H1 (cell line): ENCODE results near the gene TMSB15B. TPM values are rescaled to one million over a fixed set of nuclear protein-coding genes. Genes with fewer than 3 reads are reported as not detected.
A peak's percentile ranks its signal among the peaks of the same experiment; 100 is the strongest.

Experiments used
- CTCF ChIA-PET: fragments of 300-600 bp; sonication (Branson Sonifier 250); formaldehyde crosslinking; loops from one replicate; lab custom pipeline; 2021; ENCODE audit not compliant: partially characterized antibody; lab: Charles Lee
- POLR2A ChIA-PET: fragments of 300-600 bp; sonication (Branson Sonifier 250); formaldehyde crosslinking; loops from one replicate; lab custom pipeline; 2021; ENCODE audit warnings: inconsistent platforms; ENCODE audit not compliant: partially characterized antibody; lab: Charles Lee
- DNase-seq, 2 experiments: peaks; one replicate each; pipeline versions ENCODE4 v3.0.0 to v3.0.0-alpha.2; 2010 to 2022; ENCODE audit warnings: low spot score in 2 of 2, low read depth in 1 of 2, mixed read lengths in 1 of 2
- FAIRE-seq: peaks from 2 replicates; lab custom pipeline; 2011; peaks lifted over from hg19 to GRCh38; lab: Jason Lieb, UNC
- H2AFZ ChIP-seq: 2 replicates; pipeline ENCODE4 v1.8.1; 2012; ENCODE audit warnings: low read length, inconsistent platforms
- H2AK5ac ChIP-seq: 2 replicates; pipeline ENCODE4 v1.6.1; 2013; ENCODE audit warnings: low read depth, low read length
- H2BK120ac ChIP-seq: replicated peaks from 2 replicates; pipeline ENCODE3; 2013; ENCODE audit warnings: low read depth, low read length, inconsistent platforms
- H2BK12ac ChIP-seq: 2 replicates; pipeline ENCODE4 v1.6.1; 2013; ENCODE audit warnings: low read depth, low read length
- H2BK15ac ChIP-seq: 2 replicates; pipeline ENCODE4 v1.6.1; 2013; ENCODE audit warnings: low read length
- H2BK20ac ChIP-seq: 2 replicates; pipeline ENCODE4 v1.6.1; 2013; ENCODE audit warnings: low read length
- H2BK5ac ChIP-seq: 2 replicates; pipeline ENCODE4 v1.6.1; 2013; ENCODE audit warnings: low read depth, low read length
- H3K14ac ChIP-seq: 2 replicates; pipeline ENCODE4 v1.6.1; 2013; ENCODE audit warnings: inconsistent platforms; ENCODE audit not compliant: insufficient read length
- H3K18ac ChIP-seq: 2 replicates; pipeline ENCODE4 v1.6.1; 2013; ENCODE audit warnings: low read length; ENCODE audit errors: extremely low read depth
- H3K23ac ChIP-seq: 2 replicates; pipeline ENCODE4 v1.6.1; 2013; ENCODE audit warnings: inconsistent platforms; ENCODE audit not compliant: insufficient read length
- H3K23me2 ChIP-seq: 2 replicates; pipeline ENCODE4 v1.6.1; 2013; ENCODE audit warnings: low read depth, low read length
- H3K27ac ChIP-seq: 2 replicates; pipeline ENCODE4 v1.6.1; 2011; ENCODE audit warnings: low read depth, low read length, inconsistent platforms
- H3K27me3 ChIP-seq, 4 experiments: replicated peaks in 1 of 4; 1 replicate in 1 of 4; 2 replicates in 3 of 4; pipeline versions ENCODE4 v1.6.1 to v1.8.1; 2011 to 2013; ENCODE audit warnings: low read length in 3 of 4, mild to moderate bottlenecking in 3 of 4, inconsistent platforms in 2 of 4, mixed read lengths in 2 of 4, moderate library complexity in 1 of 4; ENCODE audit not compliant: control insufficient read depth in 3 of 4, insufficient read depth in 3 of 4; ENCODE audit errors: extremely low read depth in 1 of 4
- H3K36me3 ChIP-seq, 4 experiments: 2 replicates each; pipeline versions ENCODE4 v1.6.1 to v1.8.1; 2011 to 2013; ENCODE audit warnings: mild to moderate bottlenecking in 4 of 4, low read length in 3 of 4, moderate library complexity in 2 of 4, control low read depth in 1 of 4, inconsistent platforms in 1 of 4; ENCODE audit not compliant: insufficient read depth in 4 of 4, control insufficient read depth in 2 of 4
- H3K4ac ChIP-seq: replicated peaks from 2 replicates; pipeline ENCODE3; 2013; ENCODE audit warnings: low read length, low read depth, mixed read lengths, inconsistent platforms; ENCODE audit not compliant: insufficient read length
- H3K4me1 ChIP-seq, 4 experiments: replicated peaks in 1 of 4; 1 replicate in 1 of 4; 2 replicates in 3 of 4; pipeline versions ENCODE4 v1.6.1 to v1.8.1; 2011 to 2013; ENCODE audit warnings: low read length in 3 of 4, inconsistent platforms in 2 of 4, mixed read lengths in 1 of 4; ENCODE audit not compliant: insufficient read depth in 4 of 4, control insufficient read depth in 3 of 4
- H3K4me2 ChIP-seq, 2 experiments: 2 replicates each; pipeline versions ENCODE4 v1.6.1 to v1.8.1; 2011 to 2013; ENCODE audit warnings: low read depth in 2 of 2, low read length in 2 of 2, control low read depth in 1 of 2, inconsistent platforms in 1 of 2, mild to moderate bottlenecking in 1 of 2; ENCODE audit not compliant: insufficient read depth in 1 of 2
- H3K4me3 ChIP-seq, 4 experiments: fragments of 200-600, 300-600 bp in 1 of 4; sonication (generic), shearing (Covaris generic), sonication (Bioruptor Twin) in 1 of 4; 2 replicates each; pipeline versions ENCODE4 v1.5.1 to v1.8.1; 2011 to 2016; ENCODE audit warnings: low read length in 4 of 4, low read depth in 3 of 4, control low read depth in 2 of 4, inconsistent platforms in 2 of 4, mild to moderate bottlenecking in 2 of 4, mixed read lengths in 1 of 4, moderate library complexity in 1 of 4; ENCODE audit not compliant: insufficient read depth in 2 of 4; ENCODE audit errors: extremely low read depth in 1 of 4
- H3K56ac ChIP-seq: replicated peaks from 2 replicates; pipeline ENCODE3; 2013; ENCODE audit warnings: low read depth, mild to moderate bottlenecking, mixed read lengths, low read length, inconsistent platforms; ENCODE audit not compliant: insufficient read length
- H3K79me1 ChIP-seq: 2 replicates; pipeline ENCODE4 v1.6.1; 2013; ENCODE audit warnings: low read depth, low read length, control low read depth
- H3K79me2 ChIP-seq, 2 experiments: 2 replicates each; pipeline versions ENCODE4 v1.6.1 to v1.8.1; 2012 to 2013; ENCODE audit warnings: low read length in 2 of 2, mild to moderate bottlenecking in 2 of 2, inconsistent platforms in 1 of 2; ENCODE audit not compliant: insufficient read depth in 2 of 2, control insufficient read depth in 1 of 2
- H3K9ac ChIP-seq, 4 experiments: replicated peaks in 1 of 4; 1 replicate in 1 of 4; 2 replicates in 3 of 4; pipeline versions ENCODE4 v1.6.1 to v1.8.1; 2011 to 2013; ENCODE audit warnings: low read depth in 3 of 4, low read length in 3 of 4, control low read depth in 2 of 4, mild to moderate bottlenecking in 2 of 4, moderate library complexity in 2 of 4, inconsistent platforms in 1 of 4; ENCODE audit errors: extremely low read depth in 1 of 4
- H3K9me3 ChIP-seq, 2 experiments: 2 replicates each; pipeline versions ENCODE4 v1.6.1 to v1.8.1; 2012 to 2013; ENCODE audit warnings: mild to moderate bottlenecking in 2 of 2, moderate library complexity in 2 of 2, control low read depth in 1 of 2, inconsistent platforms in 1 of 2, low read depth in 1 of 2, low read length in 1 of 2, mixed read lengths in 1 of 2; ENCODE audit not compliant: insufficient read depth in 2 of 2
- H4K20me1 ChIP-seq, 2 experiments: replicated peaks in 1 of 2; 2 replicates each; pipeline versions ENCODE3 to v1.8.1; 2011 to 2013; ENCODE audit warnings: inconsistent platforms in 2 of 2, low read length in 2 of 2, mild to moderate bottlenecking in 1 of 2; ENCODE audit not compliant: insufficient read depth in 2 of 2, control insufficient read depth in 1 of 2
- H4K5ac ChIP-seq: 2 replicates; pipeline ENCODE4 v1.6.1; 2013; ENCODE audit warnings: low read length, low read depth, mixed read lengths, inconsistent platforms; ENCODE audit not compliant: insufficient read length
- H4K8ac ChIP-seq: 2 replicates; pipeline ENCODE4 v1.8.0; 2013; ENCODE audit warnings: mild to moderate bottlenecking, moderate library complexity, low read length, inconsistent platforms; ENCODE audit not compliant: insufficient read depth; ENCODE audit errors: extremely low read depth
- H4K91ac ChIP-seq: replicated peaks from 2 replicates; pipeline ENCODE3; 2013; ENCODE audit warnings: low read length, mixed read lengths, inconsistent platforms; ENCODE audit not compliant: insufficient read length
- BRCA1 ChIP-seq: IDR thresholded peaks from 2 replicates; pipeline ENCODE4 v1.6.1; 2012; ENCODE audit warnings: low read depth, low read length, improper control_type of control experiment
- CBX5 ChIP-seq: fragments of 300-800, 300-1000 bp; sonication (generic); IDR thresholded peaks from 2 replicates; pipeline ENCODE4 v1.7.1; 2016; ENCODE audit warnings: antibody characterized with exemption, low read length, low read depth
- CHD1 ChIP-seq: IDR thresholded peaks from 2 replicates; pipeline ENCODE4 v1.6.1; 2012; ENCODE audit warnings: low read depth, low read length, improper control_type of control experiment
- CTCF ChIP-seq, 3 experiments: IDR thresholded peaks; 1 replicate in 2 of 3; 2 replicates in 1 of 3; pipeline versions ENCODE4 v1.5.1 to v1.6.1; 2011; ENCODE audit warnings: low read length in 3 of 3, mild to moderate bottlenecking in 3 of 3, inconsistent platforms in 2 of 3, low read depth in 1 of 3, moderate library complexity in 1 of 3; ENCODE audit not compliant: insufficient read depth in 1 of 3; ENCODE audit errors: control extremely low read depth in 1 of 3
- EP300 ChIP-seq, 2 experiments: IDR thresholded peaks; 1 replicate in 1 of 2; 2 replicates in 1 of 2; pipeline ENCODE4 v1.6.1; 2011 to 2012; ENCODE audit warnings: low read depth in 2 of 2, low read length in 2 of 2, mild to moderate bottlenecking in 2 of 2, borderline replicate concordance in 1 of 2, inconsistent platforms in 1 of 2, moderate library complexity in 1 of 2
- HDAC6 ChIP-seq: IDR thresholded peaks from one replicate; pipeline ENCODE4 v1.7.1; 2012; ENCODE audit warnings: low read depth, mild to moderate bottlenecking, inconsistent platforms, low read length, moderate library complexity
- MAX ChIP-seq: IDR thresholded peaks from 2 replicates; pipeline ENCODE4 v1.6.1; 2012; ENCODE audit warnings: inconsistent platforms
- RAD21 ChIP-seq, 2 experiments: IDR thresholded peaks in 1 of 2; conservative IDR thresholded peaks in 1 of 2; 2 replicates each; pipeline ENCODE4 v1.6.1; 2011; ENCODE audit warnings: low read depth in 2 of 2, low read length in 2 of 2, improper control_type of control experiment in 1 of 2, inconsistent platforms in 1 of 2, mild to moderate bottlenecking in 1 of 2, moderate library complexity in 1 of 2
- RFX5 ChIP-seq: IDR thresholded peaks from 2 replicates; pipeline ENCODE4 v1.6.1; 2011; ENCODE audit warnings: low read depth, low read length, improper control_type of control experiment, borderline replicate concordance
- SRF ChIP-seq: IDR thresholded peaks from 2 replicates; pipeline ENCODE4 v1.6.1; 2011; ENCODE audit warnings: mild to moderate bottlenecking, low read depth, low read length, moderate library complexity
- WGBS, 2 experiments: shearing (Covaris generic) in 1 of 2; methylation state at CpG; one replicate each; pipeline versions ENCODE4 v1.1.6 to v1.1.7; 2013 to 2015; ENCODE audit warnings: low lambda C conversion rate in 2 of 2, mixed read lengths in 2 of 2, inconsistent platforms in 1 of 2, low coverage in 1 of 2, missing lambda C conversion rate in 1 of 2; ENCODE audit not compliant: insufficient replicate concordance in 2 of 2, insufficient coverage in 1 of 2, insufficient read length in 1 of 2; ENCODE audit errors: extremely low coverage in 1 of 2, missing lambda C conversion rate in 1 of 2; 5-methylcytosine and 5-hydroxymethylcytosine counted together
- polyA plus RNA-seq, 7 experiments: library from polyadenylated mRNA; depleted of rRNA in 3 of 7; stranded (reverse) in 5 of 7; unstranded in 2 of 7; fragments of >200 nt in 5 of 7; fragments of 200-250 nt in 2 of 7; gene quantifications; 1 replicate in 5 of 7; 2 replicates in 1 of 7; 4 replicates in 1 of 7; pipeline versions ENCODE4 v1.2.1 to v1.2.3, GENCODE V29; 2011 to 2013; ENCODE audit warnings: missing spikeins in 2 of 7, mixed read lengths in 2 of 7
- total RNA-seq: library from RNA; stranded (reverse); fragmentation: NEBNext Ultra II Directional; extraction: Animal tissue kit (Norgen Biotek cat#: 25700); gene quantifications from 2 replicates; pipeline ENCODE4 v1.2.1, GENCODE V29; 2021

TMSB15B gene
- total and polyA plus RNA-seq, 2 of the 8 experiments (the other 6 are each of a cell fraction or from before 2014, with no cell fraction given), result 11.7 to 12.1 TPM

- peak overlapping the region; percentile 68; the same call in 1 of the 2 replicates for H4K8ac ChIP-seq
- H3K23me2 ChIP-seq, result peaks cover 3% of the 10 kb centered on the region; the same call in 1 of the 2 replicates
- H3K56ac ChIP-seq, result no peak overlapping the region
- ChIA-PET POLR2A (interaction anchor here (0.8 to 1.2 kb wide), 4 partner anchors 9 to 90 kb away, joined by 3 to 6 read pairs (median 4); no protein-coding TSS in a partner anchor), CTCF (interaction anchor here (1.0 to 1.5 kb wide), 6 partner anchors 8 to 213 kb away, joined by 3 to 4 read pairs (median 3); no protein-coding TSS in a partner anchor)
- WGBS, 2 experiments, result 30% methylated on average over 2 of the region's 18 CpGs; no CpG with 5 or more reads in 1 of the 2 experiments
- H3K27me3 ChIP-seq, result no peaks in the 10 kb centered on the region
- H4K20me1 ChIP-seq, result no peaks in the 10 kb centered on the region
- FAIRE-seq (peak; percentile 95), DNase-seq (peak in 1 of 2 experiments; percentile 61)
- no peak overlapping the region for H4K5ac ChIP-seq
- no peak overlapping the region for H3K27ac ChIP-seq
- H2BK12ac ChIP-seq, result no peak overlapping the region
- H3K9me3 ChIP-seq, result no peaks in the 10 kb centered on the region
- H2BK5ac ChIP-seq, result no peak overlapping the region
- no peak overlapping the region for H2BK15ac ChIP-seq
- H2AFZ ChIP-seq, result no peak overlapping the region
- no peak overlapping the region for H2BK120ac ChIP-seq
- peak overlapping the region; percentile 83 to 84 for H3K4me2 ChIP-seq
- peaks cover 0 to 4% (median 1%) of the 10 kb centered on the region in 4 experiments; a peak in 3 of 7 replicates for H3K4me1 ChIP-seq
- peak overlapping the region in 1 of 4 experiments; percentile 51; a peak in 2 of 7 replicates for H3K9ac ChIP-seq
- H3K4ac ChIP-seq, result no peak overlapping the region
- no peak overlapping the region for H2AK5ac ChIP-seq
- H3K18ac ChIP-seq, result no peak overlapping the region
- no peak overlapping the region for H3K14ac ChIP-seq
- no peak overlapping the region for H3K23ac ChIP-seq
- no peak overlapping the region for H2BK20ac ChIP-seq
- H3K79me1 ChIP-seq, result no peaks in the 10 kb centered on the region
- H4K91ac ChIP-seq, result no peak overlapping the region
- H3K4me3 ChIP-seq, result peak overlapping the region; percentile 61 to 77 (median 67)
- H3K79me2 ChIP-seq, result no peaks in the 10 kb centered on the region
- H3K36me3 ChIP-seq, result no peaks in the 10 kb centered on the region
- 0 out of 2 replicates have a peak, but pooled peaks have one; percentile 26 for TF ChIP-seq MAX
- no peak for TF ChIP-seq HDAC6
- TF ChIP-seq EP300 (IDR thresholded peaks at IDR 0.05; ENCODE audit: borderline replicate concordance in 1 of 2, low read depth in 2 of 2, low read length in 2 of 2), result no peak
- no peak for TF ChIP-seq RFX5
- TF ChIP-seq CBX5, result no peak
- no peak for TF ChIP-seq BRCA1
- TF ChIP-seq CTCF (IDR thresholded peaks at IDR 0.05; ENCODE audit: control extremely low read depth in 1 of 3, insufficient read depth in 1 of 3, low read depth in 1 of 3, low read length in 3 of 3), result peak; percentile 35 to 66 (median 62)
- TF ChIP-seq SRF, result no peak
- TF ChIP-seq CHD1, result no peak
- TF ChIP-seq RAD21 (IDR thresholded peaks at IDR 0.05 in 1 of 2, conservative IDR thresholded peaks at IDR 0.05 in 1 of 2; ENCODE audit: low read depth in 2 of 2, low read length in 2 of 2), result peak in 1 of 2 experiments; percentile 46; a peak in 2 of 4 replicates
Observed at GRCh38 chrX:103918050-103918449, 44.4 kb upstream of the TMSB15B start.
